GM18873 (cell line): ENCODE results near the gene STEAP1.
"Not testable (repeated sequence)": the region's sequence is repeated elsewhere in the genome, so short reads cannot be mapped to it uniquely, and the experiment has no call there.

Source experiments
- ATAC-seq: cut with Tn5 transposase; IDR thresholded peaks from one replicate; pipeline ENCODE4 v1.9.1; 2021; ENCODE audit warnings: mild to moderate bottlenecking, moderate library complexity, moderate number of reproducible peaks; ENCODE audit not compliant: unreplicated experiment, low FRiP score

Gene STEAP1

GRCh38 chr7:90172624-90173023 is 18.4 kb downstream of the STEAP1 start:
- ATAC-seq = no peak

GRCh38 chr7:90173127-90173844 is 19.0 kb downstream of the STEAP1 start:
- ATAC-seq = peak; percentile 95

- no peak for ATAC-seq
These were observed 21.4 kb downstream of the STEAP1 start for GRCh38 chr7:90175667-90176066.

GRCh38 chr7:90176195-90176594 is 21.9 kb downstream of the STEAP1 start:
- no peak for ATAC-seq

- ATAC-seq = no peak
These were observed 23.9 kb downstream of the STEAP1 start for GRCh38 chr7:90178166-90178565.

- peak; percentile 94 for ATAC-seq
These were observed 24.5 kb downstream of the STEAP1 start for GRCh38 chr7:90178679-90179278.

GRCh38 chr7:90180011-90180585 is 25.8 kb downstream of the STEAP1 start:
- ATAC-seq = no peak

- no peak for ATAC-seq
These were observed 26.4 kb downstream of the STEAP1 start for GRCh38 chr7:90180649-90181048.

GRCh38 chr7:90181485-90181884 is 27.2 kb downstream of the STEAP1 start:
- no peak for ATAC-seq

- ATAC-seq = not testable (repeated sequence)
These were observed 32.0 kb downstream of the STEAP1 start for GRCh38 chr7:90186290-90186689.

- ATAC-seq = no peak
These were observed 33.3 kb downstream of the STEAP1 start for GRCh38 chr7:90187507-90188050.

- peak; percentile 83 for ATAC-seq
These were observed 34.0 kb downstream of the STEAP1 start for GRCh38 chr7:90188281-90188680.

GRCh38 chr7:90190995-90191394 is 36.7 kb downstream of the STEAP1 start:
- no peak for ATAC-seq

GRCh38 chr7:90191648-90192047 is 37.4 kb downstream of the STEAP1 start:
- ATAC-seq = no peak

- no peak for ATAC-seq
These were observed 38.8 kb downstream of the STEAP1 start for GRCh38 chr7:90192876-90193750.

- no peak for ATAC-seq
These were observed 40.9 kb downstream of the STEAP1 start for GRCh38 chr7:90194911-90195809.

- no peak for ATAC-seq
These were observed 47.4 kb downstream of the STEAP1 start for GRCh38 chr7:90201500-90202195.

- no peak for ATAC-seq
These were observed 53.7 kb downstream of the STEAP1 start for GRCh38 chr7:90207956-90208355.

- ATAC-seq = no peak
These were observed 55.5 kb downstream of the STEAP1 start for GRCh38 chr7:90209776-90210175.
